GM18867 (cell line): ENCODE results near the gene RNLS.
"Not testable (repeated sequence)": the region's sequence is repeated elsewhere in the genome, so short reads cannot be mapped to it uniquely, and the experiment has no call there.

Experiments
- ATAC-seq: cut with Tn5 transposase; IDR thresholded peaks from one replicate; pipeline ENCODE4 v1.9.1; 2021; ENCODE audit warnings: mild to moderate bottlenecking, moderate library complexity; ENCODE audit not compliant: unreplicated experiment

The RNLS gene

GRCh38 chr10:88355750-88356149 is 227.4 kb downstream of the RNLS start:
- ATAC-seq = not testable (repeated sequence)

- no peak for ATAC-seq
These were observed 235.4 kb downstream of the RNLS start for GRCh38 chr10:88347597-88348304.

GRCh38 chr10:88347022-88347421 is 236.1 kb downstream of the RNLS start:
- ATAC-seq = no peak

DNA sequence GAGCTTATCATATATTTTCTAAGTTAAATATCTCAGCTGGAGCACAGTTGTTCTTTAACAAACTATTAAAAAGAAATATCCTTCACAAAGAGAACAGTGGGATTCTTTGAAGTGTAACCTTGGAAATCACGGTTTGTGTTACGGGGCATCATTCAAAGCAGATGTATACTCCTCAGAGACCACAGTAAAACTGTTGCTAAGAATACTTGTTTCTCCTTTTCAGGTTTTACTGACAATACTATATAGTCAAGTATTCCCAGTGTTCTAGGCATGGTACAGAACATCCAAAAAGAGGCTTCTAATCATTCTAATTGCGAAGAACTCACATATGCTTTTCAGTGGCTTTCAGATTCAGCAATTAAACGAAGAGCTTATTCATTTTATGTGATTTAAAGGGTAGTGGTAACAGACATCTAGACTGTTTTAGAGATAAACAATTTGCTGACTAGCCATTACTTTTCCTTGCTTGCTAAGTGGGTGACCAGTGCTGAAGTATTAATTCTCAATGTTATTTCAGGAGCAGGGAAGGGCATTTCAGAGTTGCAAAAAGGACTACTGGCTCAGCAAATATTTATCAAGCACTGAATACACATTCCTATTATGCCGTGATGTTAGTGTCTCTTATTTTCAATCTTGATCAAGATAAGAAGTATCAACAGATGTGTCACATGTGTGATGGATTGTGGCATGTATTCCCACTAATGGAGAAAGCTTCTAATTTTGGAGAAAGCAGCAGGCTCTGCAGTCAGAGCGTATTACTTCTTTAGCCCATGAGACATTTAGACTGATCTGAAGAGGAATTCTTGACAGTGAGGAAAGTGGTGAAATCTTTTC is 236.8 kb downstream of the RNLS start:
- ATAC-seq = no peak

DNA sequence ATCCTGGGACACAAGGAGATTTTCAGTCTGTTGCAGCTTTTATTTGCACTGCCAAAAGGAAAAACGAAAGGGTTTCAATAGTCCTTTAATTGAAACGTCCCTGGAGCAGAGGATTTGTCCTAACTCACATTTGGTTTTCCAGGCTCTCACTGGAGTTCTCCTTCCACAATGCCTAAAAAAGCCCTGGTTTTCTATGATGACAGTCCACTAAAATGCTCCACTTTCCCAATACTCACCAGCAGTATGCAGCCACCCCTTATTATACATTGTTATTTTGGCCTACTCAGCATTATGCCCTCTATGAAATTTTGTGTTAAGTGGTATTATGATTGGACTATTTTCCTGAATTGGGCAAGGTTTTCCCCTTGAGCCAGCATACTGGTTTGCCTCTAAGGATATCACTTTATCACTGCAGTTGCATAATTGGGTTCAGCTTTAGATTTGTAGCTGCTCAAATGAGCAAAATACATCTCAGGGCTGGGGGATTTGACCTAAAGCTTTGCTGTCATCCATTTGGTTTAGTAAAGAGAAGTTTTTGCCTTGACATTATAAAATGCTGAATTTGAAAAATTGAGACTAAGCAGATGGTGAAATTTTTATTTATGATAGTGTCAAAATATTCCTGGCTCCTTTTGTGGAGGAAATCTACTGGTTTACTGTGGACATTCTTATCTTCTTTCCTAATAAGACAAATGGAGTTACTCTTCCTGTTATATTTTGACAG is 239.2 kb downstream of the RNLS start:
- no peak for ATAC-seq

- ATAC-seq = no peak
These were observed 240.3 kb downstream of the RNLS start for GRCh38 chr10:88342733-88343310.

DNA sequence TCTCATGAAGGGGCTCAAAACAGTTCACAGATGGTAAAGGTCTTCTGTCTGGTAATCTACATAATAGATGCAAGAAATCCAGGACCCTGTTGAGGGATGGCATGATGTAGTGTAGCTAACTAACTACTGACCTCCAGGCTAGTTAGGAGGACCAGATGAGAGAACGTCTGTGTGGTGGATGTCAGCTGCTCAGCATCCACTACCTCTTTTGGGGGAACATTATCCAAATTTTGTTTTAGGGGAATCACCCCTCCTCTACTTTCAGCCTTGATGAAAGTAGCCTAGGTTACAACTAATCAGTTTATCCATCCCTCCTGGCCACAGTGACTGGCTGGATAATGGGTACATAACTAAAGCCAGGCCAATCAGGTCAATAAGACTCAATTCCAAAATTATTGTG is 246.0 kb downstream of the RNLS start:
- no peak for ATAC-seq

DNA sequence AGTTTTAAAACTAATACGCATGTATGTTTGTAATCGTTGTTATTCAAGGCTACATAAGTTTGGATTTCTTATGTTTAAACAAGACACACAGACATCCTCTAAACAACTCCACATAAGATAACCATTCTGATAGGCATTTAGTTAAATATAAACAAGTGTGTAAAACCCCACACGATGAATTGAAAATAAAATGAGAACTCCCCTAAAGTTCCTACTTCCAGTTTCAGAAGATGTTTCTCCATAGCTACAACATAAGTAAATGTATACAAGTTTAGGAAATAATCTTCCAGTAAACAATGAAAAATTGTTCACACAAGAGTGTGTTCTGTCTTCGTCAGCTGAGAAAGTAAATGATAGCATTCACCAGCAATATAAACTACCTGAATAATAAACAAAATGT is 246.8 kb downstream of the RNLS start:
- ATAC-seq = no peak

DNA sequence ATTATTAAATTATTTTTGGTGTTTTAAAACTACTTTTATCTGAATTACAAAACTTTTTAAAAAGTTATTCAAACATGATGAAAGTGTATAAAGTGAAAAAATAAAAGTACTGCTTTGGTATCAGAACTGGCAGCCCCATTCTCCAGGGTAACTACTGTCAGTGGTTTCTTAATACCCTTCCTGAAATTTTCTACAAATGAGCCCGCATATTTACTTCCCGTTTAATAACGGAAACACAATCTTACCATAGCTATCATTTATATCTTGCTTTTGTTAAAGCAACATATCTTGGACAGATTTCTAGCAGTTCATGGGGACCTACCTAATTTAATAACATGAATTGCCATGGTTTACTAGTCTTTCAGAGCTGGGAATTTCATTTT is 249.9 kb downstream of the RNLS start:
- ATAC-seq = no peak

DNA sequence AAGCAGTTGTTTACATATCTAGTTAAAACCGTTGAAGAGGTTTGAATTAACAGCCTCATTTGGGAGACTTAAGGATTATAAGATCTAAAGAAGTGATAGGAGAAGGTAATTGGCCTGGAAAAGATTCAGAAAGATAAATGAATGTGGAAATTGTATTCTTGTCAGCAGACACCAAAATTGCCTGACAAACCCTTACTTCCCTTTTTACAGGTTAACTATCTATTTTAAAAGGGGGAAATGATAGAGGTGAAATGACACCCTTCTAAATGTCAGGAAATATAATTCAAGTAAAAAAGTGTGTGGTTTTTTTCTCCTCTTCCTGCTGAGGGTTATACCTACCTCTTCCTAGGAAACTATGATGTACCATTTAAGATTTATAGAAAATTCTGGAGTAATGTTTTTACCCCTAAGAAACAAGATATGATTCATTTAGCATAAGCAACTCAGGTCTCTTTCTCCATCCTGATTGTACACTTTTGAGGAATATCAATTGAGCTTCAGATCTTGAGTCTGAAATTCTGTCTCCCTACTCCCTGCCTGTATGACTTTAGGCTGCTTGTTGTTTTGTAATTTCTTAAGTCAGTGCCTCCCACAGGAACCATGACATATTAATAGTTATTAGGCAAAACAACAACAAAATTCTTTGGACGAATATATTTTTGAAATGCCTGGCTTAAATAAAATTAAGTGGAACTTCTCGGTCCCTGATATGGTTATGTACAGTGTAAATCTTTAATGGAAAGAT is 250.4 kb downstream of the RNLS start:
- ATAC-seq = no peak

DNA sequence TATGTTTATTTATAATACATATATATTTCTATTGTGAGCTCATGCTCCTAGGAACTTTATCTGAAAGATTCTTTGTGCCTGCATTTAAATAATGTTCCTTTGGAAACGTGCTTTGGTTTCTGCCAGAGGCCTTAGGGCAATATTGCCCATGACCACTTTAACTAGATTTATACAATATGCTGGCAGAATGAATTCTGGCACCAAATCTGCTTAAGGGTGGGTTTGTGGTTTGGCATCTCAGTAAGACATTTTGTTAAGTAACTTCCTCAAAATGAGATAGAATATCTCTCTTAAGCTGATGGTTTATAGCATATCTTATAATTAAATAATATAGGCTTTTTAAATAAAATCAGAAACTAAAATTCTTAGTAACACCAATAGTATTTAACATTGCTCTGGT is 252.9 kb downstream of the RNLS start:
- no peak for ATAC-seq

- no peak for ATAC-seq
These were observed 260.6 kb downstream of the RNLS start for GRCh38 chr10:88322324-88323063.

- no peak for ATAC-seq
These were observed 263.1 kb downstream of the RNLS start for GRCh38 chr10:88319960-88320517.

GRCh38 chr10:88318803-88319202 is 264.3 kb downstream of the RNLS start:
- ATAC-seq = no peak

GRCh38 chr10:88317099-88317498 is 266.0 kb downstream of the RNLS start:
- ATAC-seq = no peak

- ATAC-seq = no peak
These were observed 266.7 kb downstream of the RNLS start for GRCh38 chr10:88316292-88316861.

DNA sequence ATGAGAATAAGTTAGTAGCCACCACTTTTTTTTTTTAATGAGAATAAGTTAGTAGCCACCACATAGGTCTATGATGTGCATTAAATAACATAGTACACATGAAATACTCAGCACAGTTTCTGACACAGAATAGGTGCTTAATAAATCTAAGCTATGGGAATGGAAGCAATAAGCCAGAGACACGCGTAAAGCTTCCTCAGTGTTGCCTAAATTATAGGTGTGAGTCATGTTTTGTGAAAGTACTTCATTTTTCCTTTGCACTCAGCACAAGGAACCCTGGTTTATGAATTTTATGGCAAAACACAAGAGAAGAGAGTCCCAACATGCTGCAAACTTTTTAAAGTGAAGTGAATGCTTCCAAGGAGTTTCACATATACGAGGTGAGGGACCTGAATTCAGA is 267.4 kb downstream of the RNLS start:
- ATAC-seq = no peak

- ATAC-seq = no peak
These were observed 268.8 kb downstream of the RNLS start for GRCh38 chr10:88314362-88314761.

- no peak for ATAC-seq
These were observed 269.2 kb downstream of the RNLS start for GRCh38 chr10:88313878-88314277.
